Keratinocyte (primary cell): ENCODE measurements around the gene ARMCX5. TPM values are rescaled to one million over a fixed set of nuclear protein-coding genes. Genes with fewer than 3 reads are reported as not detected.

Experiments used
- DNase-seq: peaks from one replicate; pipeline ENCODE4 v3.0.0-alpha.2; 2011; ENCODE audit warnings: low read depth, missing footprints, low spot score
- FAIRE-seq: peaks from 2 replicates; lab custom pipeline; 2011; peaks lifted over from hg19 to GRCh38; lab: Jason Lieb, UNC
- H2AFZ ChIP-seq: 2 replicates; pipeline ENCODE4 v1.6.0; 2012; ENCODE audit warnings: low read length, control low read depth, inconsistent platforms; ENCODE audit not compliant: control insufficient read depth
- H3K27ac ChIP-seq: 2 replicates; pipeline ENCODE4 v1.5.1; 2011; ENCODE audit warnings: low read length; ENCODE audit not compliant: control insufficient read depth, insufficient read depth
- H3K27me3 ChIP-seq: 3 replicates; pipeline ENCODE4 v1.6.0; 2011; ENCODE audit warnings: low read length; ENCODE audit not compliant: control insufficient read depth, insufficient read depth; ENCODE audit errors: extremely low read depth
- H3K36me3 ChIP-seq, 2 experiments: 2 replicates in 1 of 2; 3 replicates in 1 of 2; pipeline ENCODE4 v1.5.1; 2011; ENCODE audit warnings: low read length in 2 of 2, mild to moderate bottlenecking in 1 of 2; ENCODE audit not compliant: control insufficient read depth in 2 of 2, insufficient read depth in 2 of 2; ENCODE audit errors: extremely low read depth in 1 of 2
- H3K4me1 ChIP-seq: 3 replicates; pipeline ENCODE4 v1.5.1; 2011; ENCODE audit warnings: low read length; ENCODE audit not compliant: control insufficient read depth, insufficient read depth; ENCODE audit errors: extremely low read depth
- H3K4me2 ChIP-seq: 3 replicates; pipeline ENCODE4 v1.6.0; 2011; ENCODE audit warnings: low read depth, low read length; ENCODE audit not compliant: control insufficient read depth, insufficient read depth; ENCODE audit errors: extremely low read depth
- H3K4me3 ChIP-seq, 3 experiments: fragments of 200-600 bp in 1 of 3; sonication (generic) in 1 of 3; 2 replicates in 2 of 3; 3 replicates in 1 of 3; pipeline ENCODE4 v1.5.1; 2011 to 2016; ENCODE audit warnings: low read length in 3 of 3, mild to moderate bottlenecking in 3 of 3, control low read depth in 2 of 3, inconsistent platforms in 1 of 3, low read depth in 1 of 3, mixed read lengths in 1 of 3, mixed run types in 1 of 3, moderate library complexity in 1 of 3; ENCODE audit not compliant: control insufficient read depth in 2 of 3, insufficient read depth in 2 of 3; ENCODE audit errors: extremely low read depth in 1 of 3
- H3K79me2 ChIP-seq: 2 replicates; pipeline ENCODE4 v1.6.0; 2012; ENCODE audit warnings: low read length; ENCODE audit not compliant: control insufficient read depth, insufficient read depth
- H3K9ac ChIP-seq: 3 replicates; pipeline ENCODE4 v1.6.0; 2011; ENCODE audit warnings: low read length; ENCODE audit not compliant: control insufficient read depth, insufficient read depth; ENCODE audit errors: extremely low read depth
- H3K9me1 ChIP-seq: 3 replicates; pipeline ENCODE4 v1.6.0; 2011; ENCODE audit warnings: low read length; ENCODE audit not compliant: control insufficient read depth, insufficient read depth; ENCODE audit errors: extremely low read depth
- H3K9me3 ChIP-seq: 2 replicates; pipeline ENCODE4 v1.5.1; 2012; ENCODE audit warnings: low read depth, low read length; ENCODE audit not compliant: control insufficient read depth
- H4K20me1 ChIP-seq: 3 replicates; pipeline ENCODE4 v1.6.0; 2011; ENCODE audit warnings: low read length; ENCODE audit not compliant: control insufficient read depth, insufficient read depth; ENCODE audit errors: extremely low read depth
- EZH2 ChIP-seq: IDR thresholded peaks from one replicate; pipeline ENCODE4 v1.6.1; 2012; ENCODE audit warnings: inconsistent platforms, mild to moderate bottlenecking, low read length, moderate library complexity
- dilution Hi-C: fragments of 300-500 bp; cut with MboI; formaldehyde crosslinking; loops from one replicate; pipeline ENCODE4 v1.7.0; 2020; ENCODE audit warnings: low sequenced_read_pairs; ENCODE audit not compliant: extremely low pct_ligation_motif_present
- polyA plus RNA-seq, 5 experiments: library from polyadenylated mRNA; depleted of rRNA in 3 of 5; stranded (reverse) in 3 of 5; stranded (forward) in 1 of 5; unstranded in 1 of 5; fragments of >200 nt; gene quantifications; 1 replicate in 1 of 5; 2 replicates in 3 of 5; 3 replicates in 1 of 5; pipeline versions ENCODE4 v1.2.1 to v1.2.3, GENCODE V29; 2011 to 2012; ENCODE audit warnings: missing spikeins in 2 of 5, low read depth in 1 of 5, low replicate concordance in 1 of 5
- TF ChIP-seq, protein P1 (sequence below), 3 experiments: IDR thresholded peaks in 1 of 3; conservative IDR thresholded peaks in 1 of 3; optimal IDR thresholded peaks in 1 of 3; 2 replicates in 2 of 3; 3 replicates in 1 of 3; pipeline versions ENCODE3 to v1.5.1; 2011; ENCODE audit warnings: low read length in 3 of 3, mild to moderate bottlenecking in 3 of 3, moderate library complexity in 2 of 3, control low read depth in 1 of 3, inconsistent platforms in 1 of 3; ENCODE audit not compliant: insufficient read depth in 2 of 3; ENCODE audit errors: extremely low read depth in 1 of 3

ARMCX5 gene
- polyA plus RNA-seq, 1 donor (not counting 4 experiments of a cell fraction or from before 2014, with no cell fraction given): 11.6 TPM

- no peak for DNase-seq
- Histone ChIP-seq H3K9me1 (no peaks in the 10 kb centered on the region), H2AFZ (no peak overlapping the region), H3K79me2 (no peaks in the 10 kb centered on the region), H3K27ac (no peak overlapping the region), H3K36me3 (peaks cover 0 to 11% of the 10 kb centered on the region in 2 experiments), H3K4me2 (no peak overlapping the region), H3K9me3 (no peaks in the 10 kb centered on the region), H3K4me1 (no peaks in the 10 kb centered on the region), H3K9ac (no peak overlapping the region), H4K20me1 (no peaks in the 10 kb centered on the region), H3K27me3 (no peaks in the 10 kb centered on the region), H3K4me3 (no peak overlapping the region)
- dilution Hi-C loops: no loop called here
- no peak for TF ChIP-seq EZH2
- TF ChIP-seq, protein P1, sequence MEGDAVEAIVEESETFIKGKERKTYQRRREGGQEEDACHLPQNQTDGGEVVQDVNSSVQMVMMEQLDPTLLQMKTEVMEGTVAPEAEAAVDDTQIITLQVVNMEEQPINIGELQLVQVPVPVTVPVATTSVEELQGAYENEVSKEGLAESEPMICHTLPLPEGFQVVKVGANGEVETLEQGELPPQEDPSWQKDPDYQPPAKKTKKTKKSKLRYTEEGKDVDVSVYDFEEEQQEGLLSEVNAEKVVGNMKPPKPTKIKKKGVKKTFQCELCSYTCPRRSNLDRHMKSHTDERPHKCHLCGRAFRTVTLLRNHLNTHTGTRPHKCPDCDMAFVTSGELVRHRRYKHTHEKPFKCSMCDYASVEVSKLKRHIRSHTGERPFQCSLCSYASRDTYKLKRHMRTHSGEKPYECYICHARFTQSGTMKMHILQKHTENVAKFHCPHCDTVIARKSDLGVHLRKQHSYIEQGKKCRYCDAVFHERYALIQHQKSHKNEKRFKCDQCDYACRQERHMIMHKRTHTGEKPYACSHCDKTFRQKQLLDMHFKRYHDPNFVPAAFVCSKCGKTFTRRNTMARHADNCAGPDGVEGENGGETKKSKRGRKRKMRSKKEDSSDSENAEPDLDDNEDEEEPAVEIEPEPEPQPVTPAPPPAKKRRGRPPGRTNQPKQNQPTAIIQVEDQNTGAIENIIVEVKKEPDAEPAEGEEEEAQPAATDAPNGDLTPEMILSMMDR (optimal IDR thresholded peaks at IDR 0.05 in 1 of 3, IDR thresholded peaks at IDR 0.05 in 1 of 3, conservative IDR thresholded peaks at IDR 0.05 in 1 of 3; ENCODE audit: extremely low read depth in 1 of 3, insufficient read depth in 2 of 3, low read length in 3 of 3): no peak
- FAIRE-seq: no peak
Observed at GRCh38 chrX:102604327-102604726, 5.0 kb downstream of the ARMCX5 start.

DNA sequence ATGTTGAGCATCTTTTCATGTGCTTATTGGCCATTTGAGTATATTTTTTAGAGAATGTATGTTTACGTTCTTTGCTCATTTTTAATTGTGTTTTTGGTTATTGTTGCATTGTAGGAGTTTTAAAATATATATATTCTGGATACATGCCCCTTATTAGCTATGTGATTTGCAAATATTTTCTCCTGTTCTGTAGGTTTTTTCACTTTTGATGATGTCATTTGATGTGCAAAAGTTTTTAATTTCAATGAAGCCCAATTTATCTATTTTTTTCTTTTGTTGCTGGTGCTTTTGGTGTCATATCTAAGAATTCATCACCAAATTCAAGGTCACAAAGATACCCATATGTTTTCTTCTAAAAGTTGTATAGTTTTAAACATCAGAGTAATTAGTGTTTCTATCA is 6.8 kb downstream of the ARMCX5 start:
- H2AFZ ChIP-seq: no peak overlapping the region
- DNase-seq (no peak), FAIRE-seq (no peak)
- H3K79me2 ChIP-seq: no peaks in the 10 kb centered on the region
- no peak overlapping the region for H3K4me2 ChIP-seq
- dilution Hi-C loops: no loop called here
- H3K9me1 ChIP-seq: no peaks in the 10 kb centered on the region
- H4K20me1 ChIP-seq: no peaks in the 10 kb centered on the region
- H3K36me3 ChIP-seq: peaks cover 0 to 10% of the 10 kb centered on the region in 2 experiments
- no peaks in the 10 kb centered on the region for H3K9me3 ChIP-seq
- no peak overlapping the region for H3K4me3 ChIP-seq
- no peaks in the 10 kb centered on the region for H3K4me1 ChIP-seq
- no peak overlapping the region for H3K27ac ChIP-seq
- H3K27me3 ChIP-seq: no peaks in the 10 kb centered on the region
- no peak overlapping the region for H3K9ac ChIP-seq
- TF ChIP-seq, protein P1 (optimal IDR thresholded peaks at IDR 0.05 in 1 of 3, IDR thresholded peaks at IDR 0.05 in 1 of 3, conservative IDR thresholded peaks at IDR 0.05 in 1 of 3; ENCODE audit: extremely low read depth in 1 of 3, insufficient read depth in 2 of 3, low read length in 3 of 3): no peak
- no peak for TF ChIP-seq EZH2
